Astrocyte (in vitro differentiated cells and primary cell): ENCODE results near the gene CAPS2.

Source experiments
- EZH2 ChIP-seq: IDR thresholded peaks from 2 replicates; pipeline ENCODE4 v1.6.1; 2012; ENCODE audit warnings: mild to moderate bottlenecking, low read length, inconsistent platforms; ENCODE audit not compliant: insufficient read depth
- TF ChIP-seq, protein P1 (sequence below): IDR thresholded peaks from 2 replicates; pipeline ENCODE4 v1.5.1; 2011; ENCODE audit warnings: low read depth, mild to moderate bottlenecking, inconsistent platforms, low read length, moderate library complexity; ENCODE audit not compliant: insufficient read depth

GRCh38 chr12:75271576-75271975 lies 58.5 kb downstream of the CAPS2 start:
- TF ChIP-seq, protein P1, sequence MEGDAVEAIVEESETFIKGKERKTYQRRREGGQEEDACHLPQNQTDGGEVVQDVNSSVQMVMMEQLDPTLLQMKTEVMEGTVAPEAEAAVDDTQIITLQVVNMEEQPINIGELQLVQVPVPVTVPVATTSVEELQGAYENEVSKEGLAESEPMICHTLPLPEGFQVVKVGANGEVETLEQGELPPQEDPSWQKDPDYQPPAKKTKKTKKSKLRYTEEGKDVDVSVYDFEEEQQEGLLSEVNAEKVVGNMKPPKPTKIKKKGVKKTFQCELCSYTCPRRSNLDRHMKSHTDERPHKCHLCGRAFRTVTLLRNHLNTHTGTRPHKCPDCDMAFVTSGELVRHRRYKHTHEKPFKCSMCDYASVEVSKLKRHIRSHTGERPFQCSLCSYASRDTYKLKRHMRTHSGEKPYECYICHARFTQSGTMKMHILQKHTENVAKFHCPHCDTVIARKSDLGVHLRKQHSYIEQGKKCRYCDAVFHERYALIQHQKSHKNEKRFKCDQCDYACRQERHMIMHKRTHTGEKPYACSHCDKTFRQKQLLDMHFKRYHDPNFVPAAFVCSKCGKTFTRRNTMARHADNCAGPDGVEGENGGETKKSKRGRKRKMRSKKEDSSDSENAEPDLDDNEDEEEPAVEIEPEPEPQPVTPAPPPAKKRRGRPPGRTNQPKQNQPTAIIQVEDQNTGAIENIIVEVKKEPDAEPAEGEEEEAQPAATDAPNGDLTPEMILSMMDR, result no peak
- no peak for TF ChIP-seq EZH2
